Measurements from ENCODE around the gene APOL3. TPM values are rescaled to one million over a fixed set of nuclear protein-coding genes. Genes with fewer than 3 reads are reported as not detected.
"Not testable (repeated sequence)": the region's sequence is repeated elsewhere in the genome, so short reads cannot be mapped to it uniquely, and the experiment has no call there.

Gene APOL3
- total RNA-seq, 4 donors from 2014 or later: 22.1 to 108 (median 76.7) TPM

DNA sequence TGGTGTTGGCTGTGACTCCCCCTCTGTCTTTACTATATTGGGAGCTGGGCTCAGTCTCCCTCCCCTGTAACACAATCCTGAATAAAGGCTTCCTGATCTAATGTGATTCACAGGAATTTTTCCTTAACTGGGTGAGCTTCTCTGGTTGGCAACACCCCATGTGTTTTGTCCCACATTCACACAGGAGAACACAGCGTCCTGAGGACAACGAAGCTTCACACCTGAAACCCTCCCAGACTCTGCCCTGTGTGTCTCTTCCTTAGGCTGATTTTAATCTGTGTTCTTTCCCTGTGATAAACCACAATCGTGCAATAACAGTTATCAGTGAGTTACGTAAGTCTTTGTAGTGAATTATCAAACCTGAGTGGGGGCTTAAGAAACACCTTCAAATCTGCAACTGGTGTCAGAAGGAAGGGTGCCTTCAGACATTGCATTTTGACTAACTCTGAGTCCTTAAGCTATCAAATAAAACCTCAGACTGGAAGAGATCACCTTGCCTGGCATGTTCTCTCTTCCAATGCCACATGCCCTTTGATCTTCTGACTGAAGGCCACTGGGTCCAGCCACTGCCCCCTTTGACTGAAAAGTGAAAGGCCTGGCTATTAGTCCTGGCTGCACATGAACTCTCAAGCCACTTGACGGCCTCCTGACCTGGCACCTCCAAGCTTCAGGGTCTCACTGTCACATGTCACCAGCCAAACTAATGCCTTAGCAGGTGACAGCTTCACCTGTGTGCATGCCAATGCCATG, 17.3 kb downstream of the APOL3 start:
- H3K4me3 ChIP-seq: no peak overlapping the region
- no peaks in the 10 kb centered on the region for H3K36me3 ChIP-seq
- no peak for DNase-seq
- no peak overlapping the region for H3K27ac ChIP-seq
- no peaks in the 10 kb centered on the region for H3K9me3 ChIP-seq
- no peaks in the 10 kb centered on the region for H3K4me1 ChIP-seq
- TF ChIP-seq POLR2A (IDR thresholded peaks at IDR 0.05): no peak
- TF ChIP-seq, protein P1, sequence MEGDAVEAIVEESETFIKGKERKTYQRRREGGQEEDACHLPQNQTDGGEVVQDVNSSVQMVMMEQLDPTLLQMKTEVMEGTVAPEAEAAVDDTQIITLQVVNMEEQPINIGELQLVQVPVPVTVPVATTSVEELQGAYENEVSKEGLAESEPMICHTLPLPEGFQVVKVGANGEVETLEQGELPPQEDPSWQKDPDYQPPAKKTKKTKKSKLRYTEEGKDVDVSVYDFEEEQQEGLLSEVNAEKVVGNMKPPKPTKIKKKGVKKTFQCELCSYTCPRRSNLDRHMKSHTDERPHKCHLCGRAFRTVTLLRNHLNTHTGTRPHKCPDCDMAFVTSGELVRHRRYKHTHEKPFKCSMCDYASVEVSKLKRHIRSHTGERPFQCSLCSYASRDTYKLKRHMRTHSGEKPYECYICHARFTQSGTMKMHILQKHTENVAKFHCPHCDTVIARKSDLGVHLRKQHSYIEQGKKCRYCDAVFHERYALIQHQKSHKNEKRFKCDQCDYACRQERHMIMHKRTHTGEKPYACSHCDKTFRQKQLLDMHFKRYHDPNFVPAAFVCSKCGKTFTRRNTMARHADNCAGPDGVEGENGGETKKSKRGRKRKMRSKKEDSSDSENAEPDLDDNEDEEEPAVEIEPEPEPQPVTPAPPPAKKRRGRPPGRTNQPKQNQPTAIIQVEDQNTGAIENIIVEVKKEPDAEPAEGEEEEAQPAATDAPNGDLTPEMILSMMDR (IDR thresholded peaks at IDR 0.05): no peak
- intact Hi-C loops (cut with DNase I; ENCODE audit: low total_unique reads): no loop called here
- no peaks in the 10 kb centered on the region for H3K27me3 ChIP-seq

DNA sequence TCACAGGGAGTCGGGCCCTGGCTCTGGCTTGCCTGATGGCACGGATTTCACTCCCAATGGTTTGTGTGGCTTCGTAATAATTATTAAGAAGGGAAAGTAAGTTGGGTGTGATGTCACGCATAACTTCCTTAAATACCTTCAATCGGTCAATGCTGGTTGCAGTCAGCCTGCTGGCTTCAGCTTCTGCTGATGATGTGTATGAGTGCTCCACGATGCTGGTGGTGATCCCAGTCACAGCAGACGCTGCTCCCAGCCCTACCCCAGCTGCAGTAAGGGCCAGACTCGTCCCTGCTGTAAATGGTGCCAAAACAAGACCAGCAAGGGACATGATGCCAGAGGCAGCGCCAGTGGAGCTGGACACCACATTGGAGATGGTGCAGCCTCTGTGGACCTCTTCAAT, 19.1 kb downstream of the APOL3 start:
- Histone ChIP-seq H3K4me1 (no peaks in the 10 kb centered on the region), H3K27ac (no peak overlapping the region), H3K27me3 (no peaks in the 10 kb centered on the region), H3K36me3 (no peaks in the 10 kb centered on the region), H3K4me3 (no peak overlapping the region), H3K9me3 (no peaks in the 10 kb centered on the region)
- intact Hi-C loops (cut with DNase I; ENCODE audit: low total_unique reads): no loop called here
- DNase-seq: no peak
- TF ChIP-seq, protein P1 (IDR thresholded peaks at IDR 0.05): no peak
- TF ChIP-seq POLR2A (IDR thresholded peaks at IDR 0.05): no peak

DNA sequence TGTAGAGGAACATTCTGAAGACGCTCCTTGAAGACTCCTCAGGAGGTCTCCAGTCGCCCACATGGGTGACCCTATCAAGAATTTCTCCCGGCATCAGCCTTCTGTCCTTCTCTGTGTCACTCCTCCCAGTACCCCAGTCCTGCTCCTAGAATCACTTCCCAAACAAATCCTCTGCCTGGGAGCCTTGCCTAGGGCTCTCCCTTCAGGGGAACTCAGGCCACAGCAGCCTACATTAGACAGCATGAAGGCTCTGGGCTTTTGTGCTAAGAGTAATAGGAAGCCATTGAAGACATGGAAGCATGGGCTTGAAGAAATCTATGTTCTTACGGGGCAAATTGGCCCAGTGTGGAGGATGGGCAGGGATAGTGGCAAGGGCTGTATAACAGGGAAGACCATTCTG, 21.8 kb downstream of the APOL3 start:
- H3K4me1 ChIP-seq; DNase-seq; H3K27ac ChIP-seq; H3K36me3 ChIP-seq; H3K9me3 ChIP-seq; H3K4me3 ChIP-seq; H3K27me3 ChIP-seq; intact Hi-C loops (cut with DNase I; ENCODE audit: low total_unique reads): not testable (repeated sequence)

DNA sequence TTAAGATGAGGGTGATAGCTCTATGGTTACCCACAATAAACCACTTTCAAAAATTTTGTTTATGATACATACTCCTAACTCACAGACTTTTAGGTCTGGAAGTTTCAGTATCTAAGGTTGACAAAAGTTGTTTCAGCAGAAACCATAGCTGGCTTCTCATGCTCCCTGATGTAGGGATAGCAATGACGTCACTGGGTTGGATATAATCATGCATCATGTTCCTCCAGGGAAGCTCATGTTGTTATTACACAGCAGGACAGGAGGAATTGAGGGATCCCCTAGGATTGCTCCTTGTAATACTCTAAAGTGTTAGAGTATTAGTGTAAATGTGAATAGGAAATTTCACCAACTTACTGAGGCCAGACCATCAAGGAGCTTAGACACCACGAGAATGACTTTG, 23.6 kb downstream of the APOL3 start:
- H3K27ac ChIP-seq: no peak overlapping the region
- no peak for DNase-seq
- TF ChIP-seq POLR2A (IDR thresholded peaks at IDR 0.05): no peak
- TF ChIP-seq, protein P1 (IDR thresholded peaks at IDR 0.05): no peak
- intact Hi-C loops (cut with DNase I; ENCODE audit: low total_unique reads): no loop called here
- no peaks in the 10 kb centered on the region for H3K27me3 ChIP-seq
- H3K4me3 ChIP-seq: no peak overlapping the region
- H3K36me3 ChIP-seq: no peaks in the 10 kb centered on the region
- no peaks in the 10 kb centered on the region for H3K9me3 ChIP-seq
- H3K4me1 ChIP-seq: no peaks in the 10 kb centered on the region

DNA sequence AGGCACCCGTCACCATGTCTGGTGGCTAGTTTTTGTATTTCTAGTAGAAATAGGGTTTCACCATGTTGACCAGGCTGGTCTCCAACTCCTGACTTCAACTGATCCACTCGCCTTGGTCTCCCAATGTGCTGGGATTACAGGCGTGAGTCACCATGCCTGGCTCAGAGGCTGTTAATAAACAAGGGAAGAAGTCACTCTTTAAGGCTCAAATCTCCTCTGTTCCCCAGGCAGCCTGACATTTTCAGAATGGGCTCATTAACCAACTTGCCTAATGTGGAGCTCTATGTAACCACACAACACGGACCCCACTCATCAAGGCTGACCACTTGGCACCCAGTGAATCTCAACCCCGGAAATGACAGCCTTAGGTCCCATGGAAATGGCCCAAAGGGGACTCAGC, 24.1 kb downstream of the APOL3 start:
- Histone ChIP-seq H3K9me3 (no peaks in the 10 kb centered on the region), H3K27me3 (no peaks in the 10 kb centered on the region), H3K4me1 (no peaks in the 10 kb centered on the region), H3K36me3 (no peaks in the 10 kb centered on the region), H3K4me3 (no peak overlapping the region), H3K27ac (no peak overlapping the region)
- no peak for DNase-seq
- intact Hi-C loops (cut with DNase I; ENCODE audit: low total_unique reads): no loop called here
- no peak for TF ChIP-seq POLR2A (IDR thresholded peaks at IDR 0.05)
- TF ChIP-seq, protein P1 (IDR thresholded peaks at IDR 0.05): no peak

All from uterus (tissue), 4 donors.